ENCODE measurements around the gene C3orf85. TPM values are rescaled to one million over a fixed set of nuclear protein-coding genes. Genes with fewer than 3 reads are reported as not detected.

C3orf85 gene
- total and polyA plus RNA-seq, 9 donors, result not detected

GRCh38 chr3:109161487-109162123 lies 25.1 kb downstream of the C3orf85 start:
- Histone ChIP-seq H3K9me3 (no peaks in the 10 kb centered on the region), H3K4me1 (ENCODE audit: insufficient read depth) (no peaks in the 10 kb centered on the region), H3K4me3 (no peak overlapping the region), H3K27me3 (no peaks in the 10 kb centered on the region), H3K36me3 (no peaks in the 10 kb centered on the region), H3K27ac (no peak overlapping the region)
- intact Hi-C loops (cut with DNase I), result no loop called here
- DNase-seq, result no peak
- TF ChIP-seq CTCF (IDR thresholded peaks at IDR 0.05), result no peak
- no peak for TF ChIP-seq POLR2A (IDR thresholded peaks at IDR 0.05)
- WGBS, 3 donors, result 41 to 74% (median 65%) methylated on average over 2 of the region's 2 CpGs

- TF ChIP-seq EP300 (IDR thresholded peaks at IDR 0.05), result no peak
- no peak for TF ChIP-seq CTCF (IDR thresholded peaks at IDR 0.05)
- TF ChIP-seq POLR2A (IDR thresholded peaks at IDR 0.05), result no peak
- Histone ChIP-seq H3K27me3 (no peaks in the 10 kb centered on the region), H3K4me3 (no peak overlapping the region), H3K27ac (no peak overlapping the region), H3K4me1 (ENCODE audit: insufficient read depth) (no peaks in the 10 kb centered on the region), H3K9me3 (no peaks in the 10 kb centered on the region), H3K36me3 (no peaks in the 10 kb centered on the region)
- 89 to 94% (median 92%) methylated on average over 4 of the region's 4 CpGs for WGBS, 3 donors
- DNase-seq, result no peak
- intact Hi-C loops (cut with DNase I), result no loop called here
Measured at GRCh38 chr3:109165905-109166304, 29.4 kb downstream of the C3orf85 start.

GRCh38 chr3:109171479-109171878 lies 35.0 kb downstream of the C3orf85 start:
- TF ChIP-seq EP300 (IDR thresholded peaks at IDR 0.05) (no peak), CTCF (IDR thresholded peaks at IDR 0.05) (no peak), POLR2A (IDR thresholded peaks at IDR 0.05) (no peak)
- intact Hi-C loops (cut with DNase I), result no loop called here
- no peak overlapping the region for H3K4me3 ChIP-seq
- WGBS, 3 donors, result 92 to 99% (median 96%) methylated on average over 3 of the region's 3 CpGs
- DNase-seq, result no peak
- no peaks in the 10 kb centered on the region for H3K9me3 ChIP-seq
- H3K27ac ChIP-seq, result no peak overlapping the region
- no peaks in the 10 kb centered on the region for H3K27me3 ChIP-seq
- no peaks in the 10 kb centered on the region for H3K4me1 ChIP-seq (ENCODE audit: insufficient read depth)
- no peaks in the 10 kb centered on the region for H3K36me3 ChIP-seq

GRCh38 chr3:109175411-109175810 lies 38.9 kb downstream of the C3orf85 start:
- no peaks in the 10 kb centered on the region for H3K36me3 ChIP-seq
- H3K9me3 ChIP-seq, result no peaks in the 10 kb centered on the region
- H3K27ac ChIP-seq, result no peak overlapping the region
- DNase-seq, result no peak
- intact Hi-C loops (cut with DNase I), result no loop called here
- no peaks in the 10 kb centered on the region for H3K4me1 ChIP-seq (ENCODE audit: insufficient read depth)
- no peaks in the 10 kb centered on the region for H3K27me3 ChIP-seq
- H3K4me3 ChIP-seq, result no peak overlapping the region
- TF ChIP-seq CTCF (IDR thresholded peaks at IDR 0.05), result no peak
- no peak for TF ChIP-seq POLR2A (IDR thresholded peaks at IDR 0.05)
- TF ChIP-seq EP300 (IDR thresholded peaks at IDR 0.05), result no peak
- WGBS, 3 donors, result 66 to 87% (median 85%) methylated on average over 3 of the region's 3 CpGs

Data from ovary (tissue), 9 donors.